Measurements from ENCODE around the gene KIR3DL2. TPM values are rescaled to one million over a fixed set of nuclear protein-coding genes. Genes with fewer than 3 reads are reported as not detected.
"Not testable (repeated sequence)": the region's sequence is repeated elsewhere in the genome, so short reads cannot be mapped to it uniquely, and the experiment has no call there.

Gene KIR3DL2
- total and polyA plus RNA-seq, 5 donors, result 0.11 TPM; not detected in 4

DNA sequence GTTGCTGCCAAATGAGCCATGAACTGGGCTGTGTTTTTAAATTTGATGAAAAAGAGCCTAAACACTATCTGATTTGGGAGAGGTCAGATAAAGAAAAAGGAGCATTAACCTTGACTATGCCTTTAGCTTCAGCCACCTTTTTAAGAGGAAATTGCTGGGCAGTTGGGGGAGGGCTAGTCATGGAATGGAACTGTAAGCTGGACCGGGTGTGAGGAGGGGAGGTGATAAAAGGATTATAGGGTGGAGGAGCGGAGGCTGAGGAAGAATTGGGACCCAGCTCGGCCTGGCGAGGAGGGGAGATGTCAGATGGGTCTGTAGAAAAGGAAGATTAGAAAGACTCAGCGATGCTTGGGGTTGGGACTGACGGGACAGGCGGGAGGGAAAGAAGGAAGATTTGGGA is 48.4 kb downstream of the KIR3DL2 start:
- intact Hi-C loops (cut with DNase I); H3K27ac ChIP-seq (ENCODE audit: low read length); H3K9me3 ChIP-seq (ENCODE audit: control insufficient read depth, low read length); H3K4me1 ChIP-seq (ENCODE audit: control insufficient read depth, insufficient read depth, low read length); DNase-seq; ATAC-seq; H3K4me3 ChIP-seq (ENCODE audit: low read length); H3K27me3 ChIP-seq (ENCODE audit: control insufficient read depth, insufficient read depth): not testable (repeated sequence)
- WGBS, result 57% methylated on average over 7 of the region's 7 CpGs

DNA sequence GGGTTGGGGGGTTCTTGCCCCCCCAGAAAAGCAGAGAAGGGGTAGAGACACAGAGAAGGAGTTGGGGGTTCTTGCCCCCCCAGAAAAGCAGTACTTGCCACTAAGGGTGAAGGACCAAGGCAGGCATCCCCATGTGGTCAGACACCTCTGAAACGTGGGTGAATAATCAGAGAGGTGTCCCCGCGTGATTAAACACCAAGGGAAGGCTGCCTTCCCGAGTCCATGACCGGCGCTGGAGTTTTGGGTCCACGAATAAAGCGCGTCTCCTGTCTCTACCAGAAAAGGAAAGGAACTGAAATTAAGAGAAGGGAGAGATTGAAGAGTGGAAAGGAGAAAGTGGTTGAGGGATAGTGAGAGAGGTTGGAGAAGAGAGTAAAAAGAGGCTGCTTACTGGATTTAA is 49.4 kb downstream of the KIR3DL2 start:
- intact Hi-C loops (cut with DNase I); DNase-seq; H3K4me1 ChIP-seq (ENCODE audit: control insufficient read depth, insufficient read depth, low read length); ATAC-seq; H3K27me3 ChIP-seq (ENCODE audit: control insufficient read depth, insufficient read depth); H3K27ac ChIP-seq (ENCODE audit: low read length); H3K9me3 ChIP-seq (ENCODE audit: control insufficient read depth, low read length); H3K4me3 ChIP-seq (ENCODE audit: low read length): not testable (repeated sequence)
- 85% methylated on average over 9 of the region's 9 CpGs for WGBS

DNA sequence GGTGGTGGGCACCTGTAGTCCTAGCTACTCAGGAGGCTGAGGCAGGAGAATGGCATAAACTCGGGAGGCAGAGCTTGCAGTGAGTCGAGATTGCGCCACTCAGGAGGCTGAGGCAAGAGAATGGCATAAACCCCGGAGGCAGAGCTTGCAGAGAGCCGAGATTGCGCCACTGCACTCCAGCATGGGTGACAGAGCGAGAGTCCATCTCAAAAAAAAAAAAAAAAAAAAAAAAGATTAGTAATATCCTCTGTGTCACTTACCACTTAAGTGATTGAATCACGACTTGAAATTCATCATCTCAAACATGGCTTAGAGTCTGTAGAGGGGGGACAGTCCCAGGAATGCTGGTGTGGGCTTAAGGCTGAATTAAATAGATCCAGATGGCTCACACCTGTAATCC is 50.9 kb downstream of the KIR3DL2 start:
- ATAC-seq; intact Hi-C loops (cut with DNase I); H3K9me3 ChIP-seq (ENCODE audit: control insufficient read depth, low read length); H3K4me1 ChIP-seq (ENCODE audit: control insufficient read depth, insufficient read depth, low read length); H3K27ac ChIP-seq (ENCODE audit: low read length); H3K27me3 ChIP-seq (ENCODE audit: control insufficient read depth, insufficient read depth); H3K4me3 ChIP-seq (ENCODE audit: low read length): not testable (repeated sequence)
- peak in 1 of 3 donors; percentile 44 for DNase-seq
- WGBS, result 75% methylated on average over 8 of the region's 8 CpGs

DNA sequence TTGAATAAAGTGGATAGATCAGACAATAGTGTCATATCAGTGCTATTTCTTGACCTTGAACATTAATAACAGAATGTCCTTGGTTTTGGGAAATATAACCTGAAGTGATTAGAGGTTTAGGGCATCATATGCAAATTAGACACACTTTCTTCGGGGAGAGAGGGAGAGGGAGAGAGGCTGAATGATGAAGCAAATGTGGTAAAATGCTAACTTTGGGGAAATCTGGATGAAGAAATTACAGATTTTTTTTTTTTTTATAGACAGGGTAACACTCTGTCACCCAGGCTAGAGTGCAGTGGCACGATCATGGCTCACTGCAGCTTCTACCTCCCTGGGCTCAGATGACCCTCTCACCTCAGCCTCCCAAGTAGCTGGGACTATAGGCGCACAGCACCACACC is 51.8 kb downstream of the KIR3DL2 start:
- intact Hi-C loops (cut with DNase I), result no loop called here
- H3K27me3 ChIP-seq (ENCODE audit: control insufficient read depth, insufficient read depth), result no peaks in the 10 kb centered on the region
- no peaks in the 10 kb centered on the region for H3K9me3 ChIP-seq (ENCODE audit: control insufficient read depth, low read length)
- H3K4me1 ChIP-seq (ENCODE audit: control insufficient read depth, insufficient read depth, low read length), result no peaks in the 10 kb centered on the region
- 86% methylated on average over 3 of the region's 3 CpGs for WGBS
- ATAC-seq (no peak), DNase-seq (no peak)
- H3K27ac ChIP-seq (ENCODE audit: low read length), result no peak overlapping the region
- H3K4me3 ChIP-seq (ENCODE audit: low read length), result no peak overlapping the region

DNA sequence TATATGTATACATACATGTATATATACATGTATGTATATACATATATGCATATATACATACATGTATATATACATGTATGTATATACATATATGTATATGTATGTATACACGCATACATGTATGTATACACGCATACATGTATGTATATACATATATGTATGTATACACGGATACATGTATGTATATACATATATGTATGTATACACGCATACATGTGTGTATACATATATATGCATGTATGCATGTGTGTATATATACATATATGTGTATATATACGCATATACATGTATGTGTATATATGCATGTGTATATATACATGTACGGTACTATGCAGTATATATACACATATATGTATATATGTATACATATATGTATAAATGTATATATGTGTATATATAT is 53.1 kb downstream of the KIR3DL2 start:
- intact Hi-C loops (cut with DNase I), result no loop called here
- Histone ChIP-seq H3K9me3 (ENCODE audit: control insufficient read depth, low read length) (no peaks in the 10 kb centered on the region), H3K27ac (ENCODE audit: low read length) (no peak overlapping the region), H3K4me3 (ENCODE audit: low read length) (no peak overlapping the region), H3K27me3 (ENCODE audit: control insufficient read depth, insufficient read depth) (no peaks in the 10 kb centered on the region), H3K4me1 (ENCODE audit: control insufficient read depth, insufficient read depth, low read length) (no peaks in the 10 kb centered on the region)
- DNase-seq (no peak), ATAC-seq (no peak)
- 92% methylated on average over 6 of the region's 6 CpGs for WGBS

DNA sequence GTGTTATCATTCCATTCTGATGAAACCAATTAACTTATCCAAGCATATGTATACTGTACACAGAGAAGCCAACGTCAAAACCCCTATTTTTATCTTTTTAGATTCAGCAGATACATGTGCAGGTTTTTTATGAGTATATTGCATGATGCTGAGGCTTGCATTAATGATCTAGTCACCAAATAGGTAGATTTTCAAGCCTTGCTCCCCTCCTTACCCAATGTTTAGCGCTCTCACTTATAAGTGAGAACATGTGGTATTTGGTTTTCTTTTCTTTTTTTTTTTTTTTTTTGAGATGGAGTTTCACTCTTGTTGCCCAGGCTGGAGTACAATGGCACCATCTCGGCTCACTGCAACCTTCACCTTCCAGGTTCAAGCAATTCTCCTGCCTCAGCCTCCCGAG is 54.0 kb downstream of the KIR3DL2 start:
- intact Hi-C loops (cut with DNase I); ATAC-seq: not testable (repeated sequence)
- WGBS, result 81% methylated on average over 4 of the region's 4 CpGs

DNA sequence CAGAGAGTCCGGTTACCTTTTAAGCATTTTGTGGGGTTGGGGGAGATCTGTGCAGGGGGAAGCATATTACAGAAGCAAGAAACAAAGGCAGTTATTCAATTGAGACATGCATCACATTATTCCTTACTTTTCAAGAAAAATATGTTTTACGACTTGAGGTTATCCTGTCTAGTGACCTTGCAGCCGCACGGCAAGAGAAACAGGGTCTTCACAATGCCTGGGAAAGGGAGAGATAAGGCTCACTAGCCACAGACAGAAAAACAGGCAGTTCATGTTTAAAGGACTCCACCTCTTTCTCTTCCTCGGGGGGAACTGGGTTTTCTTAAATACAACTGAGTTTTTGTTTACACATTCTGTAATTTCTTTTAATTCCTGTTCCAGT is 55.2 kb downstream of the KIR3DL2 start:
- H3K27me3 ChIP-seq (ENCODE audit: control insufficient read depth, insufficient read depth), result no peaks in the 10 kb centered on the region
- H3K4me1 ChIP-seq (ENCODE audit: control insufficient read depth, insufficient read depth, low read length), result no peaks in the 10 kb centered on the region
- WGBS, result 22% methylated on average over 5 of the region's 5 CpGs
- DNase-seq, result no peak
- no peak overlapping the region for H3K4me3 ChIP-seq (ENCODE audit: low read length)
- ATAC-seq, result no peak
- intact Hi-C loops (cut with DNase I), result no loop called here
- H3K27ac ChIP-seq (ENCODE audit: low read length), result no peak overlapping the region
- no peaks in the 10 kb centered on the region for H3K9me3 ChIP-seq (ENCODE audit: control insufficient read depth, low read length)

More for the DNA sequence above, 54.0 kb downstream of the KIR3DL2 start:
- not testable (repeated sequence) for H3K4me3 ChIP-seq (ENCODE audit: low read length); H3K27ac ChIP-seq (ENCODE audit: low read length); DNase-seq; H3K9me3 ChIP-seq (ENCODE audit: control insufficient read depth, low read length); H3K27me3 ChIP-seq (ENCODE audit: control insufficient read depth, insufficient read depth); H3K4me1 ChIP-seq (ENCODE audit: control insufficient read depth, insufficient read depth, low read length)

DNA sequence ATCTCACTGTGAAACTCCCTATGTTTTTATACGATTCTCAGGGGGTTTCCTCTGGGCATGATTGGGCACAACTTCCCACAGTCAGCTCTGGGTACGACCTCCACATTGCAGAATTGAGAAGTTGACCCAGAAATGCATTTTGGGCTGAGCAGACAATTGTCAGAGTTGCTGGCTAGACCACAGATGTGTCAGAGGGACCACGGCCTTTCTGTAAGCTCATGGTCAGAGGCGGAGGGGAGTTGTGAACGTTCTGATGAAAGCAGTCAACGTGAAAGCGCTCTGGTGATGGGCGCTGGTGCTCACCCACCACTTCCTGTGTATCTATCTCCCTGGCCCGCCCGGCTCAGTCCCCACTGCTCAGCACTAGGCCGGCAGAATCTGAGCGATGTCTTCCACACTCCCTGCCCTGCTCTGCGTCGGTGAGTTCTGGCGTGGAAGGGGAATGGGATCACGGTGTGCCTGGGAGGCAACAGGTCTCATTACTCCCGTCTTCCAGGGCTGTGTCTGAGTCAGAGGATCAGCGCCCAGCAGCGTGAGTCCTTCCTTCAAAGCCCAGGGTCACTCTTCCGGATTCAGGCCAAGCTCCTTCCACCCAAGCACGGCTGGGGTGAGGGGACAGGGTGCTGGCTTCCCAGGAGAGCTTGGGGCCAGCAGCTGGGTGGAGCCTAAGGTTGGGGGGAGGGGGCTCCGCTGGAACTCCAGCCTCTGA is 55.7 kb downstream of the KIR3DL2 start, which contains the start of gene NCR1:
Gene NCR1 (plus strand): TSS at position 346 of the 709 bp plus-strand sequence. CDS start 40 bp downstream, at position 386.
- Histone ChIP-seq H3K4me1 (ENCODE audit: control insufficient read depth, insufficient read depth, low read length) (no peaks in the 10 kb centered on the region), H3K27ac (ENCODE audit: low read length) (no peak within 1 kb of the TSS), H3K27me3 (ENCODE audit: control insufficient read depth, insufficient read depth) (no peaks in the 10 kb centered on the region), H3K4me3 (ENCODE audit: low read length) (no peak within 1 kb of the TSS), H3K9me3 (ENCODE audit: control insufficient read depth, low read length) (no peaks in the 10 kb centered on the region)
- intact Hi-C loops (cut with DNase I), result no loop called here
- WGBS, result 33% methylated on average over 22 of the region's 22 CpGs
- DNase-seq (no peak), ATAC-seq (no peak)

DNA sequence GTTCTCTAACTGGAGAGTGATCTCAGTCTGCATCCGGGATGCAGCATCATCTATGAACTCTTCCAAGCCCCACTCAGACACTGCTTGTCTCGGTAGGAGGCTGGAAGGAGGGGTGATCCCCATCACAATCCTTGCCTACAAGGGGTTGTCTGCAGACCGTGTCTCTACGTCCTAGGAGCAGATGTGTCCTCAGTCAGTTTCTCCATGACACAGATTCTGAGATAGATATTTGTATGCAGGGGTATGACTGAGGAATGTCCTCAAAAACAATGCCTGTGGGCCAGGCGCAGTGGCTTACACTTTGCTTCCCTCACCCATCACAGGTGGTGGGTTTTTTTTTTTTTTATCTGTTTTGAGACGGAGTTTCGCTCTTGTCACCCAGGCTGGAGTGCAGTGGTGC is 56.6 kb downstream of the KIR3DL2 start:
- Histone ChIP-seq H3K4me1 (ENCODE audit: control insufficient read depth, insufficient read depth, low read length) (no peaks in the 10 kb centered on the region), H3K9me3 (ENCODE audit: control insufficient read depth, low read length) (no peaks in the 10 kb centered on the region), H3K27me3 (ENCODE audit: control insufficient read depth, insufficient read depth) (no peaks in the 10 kb centered on the region), H3K4me3 (ENCODE audit: low read length) (no peak overlapping the region), H3K27ac (ENCODE audit: low read length) (no peak overlapping the region)
- intact Hi-C loops (cut with DNase I), result no loop called here
- no peak for DNase-seq
- WGBS, result 85% methylated on average over 7 of the region's 7 CpGs
- no peak for ATAC-seq

DNA sequence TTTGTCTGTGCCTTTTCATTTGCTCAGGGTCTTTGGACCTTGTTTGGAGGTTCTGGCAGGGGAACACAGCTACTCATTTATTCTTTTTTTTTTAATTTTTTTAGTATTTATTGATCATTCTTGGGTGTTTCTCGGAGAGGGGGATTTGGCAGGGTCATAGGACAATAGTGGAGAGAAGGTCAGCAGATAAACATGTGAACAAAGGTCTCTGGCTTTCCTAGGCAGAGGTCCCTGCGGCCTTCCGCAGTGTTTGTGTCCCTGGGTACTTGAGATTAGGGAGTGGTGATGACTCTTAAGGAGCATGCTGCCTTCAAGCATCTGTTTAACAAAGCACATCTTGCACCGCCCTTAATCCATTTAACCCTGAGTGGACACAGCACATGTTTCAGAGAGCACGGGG is 57.7 kb downstream of the KIR3DL2 start:
- H3K4me1 ChIP-seq (ENCODE audit: control insufficient read depth, insufficient read depth, low read length); H3K27ac ChIP-seq (ENCODE audit: low read length); DNase-seq; H3K4me3 ChIP-seq (ENCODE audit: low read length); intact Hi-C loops (cut with DNase I); H3K9me3 ChIP-seq (ENCODE audit: control insufficient read depth, low read length); ATAC-seq; H3K27me3 ChIP-seq (ENCODE audit: control insufficient read depth, insufficient read depth): not testable (repeated sequence)
- WGBS, result 65% methylated on average over 4 of the region's 5 CpGs

All from right cardiac atrium (tissue), 5 donors.